HG02610 (cell line): ENCODE data around the gene UQCC5.
"Not testable (repeated sequence)": the region's sequence is repeated elsewhere in the genome, so short reads cannot be mapped to it uniquely, and the experiment has no call there.

Experiments
- ATAC-seq: cut with Tn5 transposase; IDR thresholded peaks from one replicate; pipeline ENCODE4 v1.9.1; 2021; ENCODE audit warnings: mild to moderate bottlenecking, moderate library complexity; ENCODE audit not compliant: unreplicated experiment

The UQCC5 gene

DNA sequence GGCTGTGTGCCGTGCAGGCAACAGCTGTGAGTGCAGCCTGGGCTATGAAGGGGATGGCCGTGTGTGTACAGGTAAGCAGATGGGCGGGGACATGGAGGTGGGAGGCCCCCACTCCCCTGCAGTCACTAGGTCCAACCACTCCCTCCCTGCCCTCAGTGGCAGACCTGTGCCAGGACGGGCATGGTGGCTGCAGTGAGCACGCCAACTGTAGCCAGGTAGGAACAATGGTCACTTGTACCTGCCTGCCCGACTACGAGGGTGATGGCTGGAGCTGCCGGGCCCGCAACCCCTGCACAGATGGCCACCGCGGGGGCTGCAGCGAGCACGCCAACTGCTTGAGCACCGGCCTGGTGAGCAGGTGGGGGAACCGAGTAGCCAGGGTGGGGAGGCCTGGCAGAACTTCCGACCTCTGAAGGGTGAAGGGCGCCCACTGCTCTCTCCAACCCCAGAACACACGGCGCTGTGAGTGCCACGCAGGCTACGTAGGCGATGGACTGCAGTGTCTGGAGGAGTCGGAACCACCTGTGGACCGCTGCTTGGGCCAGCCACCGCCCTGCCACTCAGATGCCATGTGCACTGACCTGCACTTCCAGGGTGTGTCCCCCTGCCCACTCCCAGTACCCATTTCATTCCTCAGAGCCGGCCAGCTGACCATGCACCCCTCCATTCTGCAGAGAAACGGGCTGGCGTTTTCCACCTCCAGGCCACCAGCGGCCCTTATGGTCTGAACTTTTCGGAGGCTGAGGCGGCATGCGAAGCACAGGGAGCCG is 14.3 kb upstream of the UQCC5 start:
- ATAC-seq: no peak

DNA sequence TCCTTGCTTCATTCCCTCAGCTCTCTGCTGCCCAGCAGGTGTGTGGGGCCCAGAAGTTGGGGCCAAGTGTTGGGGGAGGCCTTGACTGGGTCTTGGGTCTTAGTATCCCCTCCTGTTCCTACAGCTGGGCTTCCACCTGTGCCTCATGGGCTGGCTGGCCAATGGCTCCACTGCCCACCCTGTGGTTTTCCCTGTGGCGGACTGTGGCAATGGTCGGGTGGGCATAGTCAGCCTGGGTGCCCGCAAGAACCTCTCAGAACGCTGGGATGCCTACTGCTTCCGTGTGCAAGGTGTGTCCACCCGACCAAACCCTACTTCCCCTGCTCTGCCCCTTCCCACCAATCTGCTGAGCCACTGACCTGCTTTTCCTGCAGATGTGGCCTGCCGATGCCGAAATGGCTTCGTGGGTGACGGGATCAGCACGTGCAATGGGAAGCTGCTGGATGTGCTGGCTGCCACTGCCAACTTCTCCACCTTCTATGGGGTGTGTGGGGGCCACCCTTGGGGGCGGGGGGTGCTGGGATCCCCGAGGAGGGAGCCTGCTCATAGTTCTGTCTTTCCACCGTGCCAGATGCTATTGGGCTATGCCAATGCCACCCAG is 13.7 kb upstream of the UQCC5 start:
- ATAC-seq: no peak

DNA sequence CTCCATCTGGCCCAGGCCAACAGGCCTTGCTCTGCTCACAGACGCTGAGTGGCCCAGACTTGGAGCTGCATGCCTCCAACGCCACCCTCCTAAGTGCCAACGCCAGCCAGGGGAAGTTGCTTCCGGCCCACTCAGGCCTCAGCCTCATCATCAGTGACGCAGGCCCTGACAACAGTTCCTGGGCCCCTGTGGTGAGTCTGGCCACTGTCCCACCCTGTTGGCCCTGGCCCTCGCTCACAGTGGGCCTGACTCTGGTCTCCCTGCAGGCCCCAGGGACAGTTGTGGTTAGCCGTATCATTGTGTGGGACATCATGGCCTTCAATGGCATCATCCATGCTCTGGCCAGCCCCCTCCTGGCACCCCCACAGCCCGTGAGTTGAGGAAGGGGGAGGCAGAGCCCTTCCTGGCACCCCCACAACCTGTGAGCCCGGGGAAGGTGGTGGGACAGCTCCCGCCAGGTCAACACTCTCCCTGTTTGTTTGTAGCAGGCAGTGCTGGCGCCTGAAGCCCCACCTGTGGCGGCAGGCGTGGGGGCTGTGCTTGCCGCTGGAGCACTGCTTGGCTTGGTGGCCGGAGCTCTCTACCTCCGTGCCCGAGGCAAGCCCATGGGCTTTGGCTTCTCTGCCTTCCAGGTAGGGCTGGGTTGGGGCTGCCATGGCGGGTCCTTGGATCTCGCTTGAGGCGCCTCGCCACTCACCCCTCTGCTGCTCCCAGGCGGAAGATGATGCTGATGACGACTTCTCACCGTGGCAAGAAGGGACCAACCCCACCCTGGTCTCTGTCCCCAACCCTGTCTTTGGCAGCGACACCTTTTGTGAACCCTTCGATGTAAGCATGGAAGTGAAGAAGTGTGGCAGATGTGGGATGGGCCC is 12.8 kb upstream of the UQCC5 start:
- no peak for ATAC-seq

DNA sequence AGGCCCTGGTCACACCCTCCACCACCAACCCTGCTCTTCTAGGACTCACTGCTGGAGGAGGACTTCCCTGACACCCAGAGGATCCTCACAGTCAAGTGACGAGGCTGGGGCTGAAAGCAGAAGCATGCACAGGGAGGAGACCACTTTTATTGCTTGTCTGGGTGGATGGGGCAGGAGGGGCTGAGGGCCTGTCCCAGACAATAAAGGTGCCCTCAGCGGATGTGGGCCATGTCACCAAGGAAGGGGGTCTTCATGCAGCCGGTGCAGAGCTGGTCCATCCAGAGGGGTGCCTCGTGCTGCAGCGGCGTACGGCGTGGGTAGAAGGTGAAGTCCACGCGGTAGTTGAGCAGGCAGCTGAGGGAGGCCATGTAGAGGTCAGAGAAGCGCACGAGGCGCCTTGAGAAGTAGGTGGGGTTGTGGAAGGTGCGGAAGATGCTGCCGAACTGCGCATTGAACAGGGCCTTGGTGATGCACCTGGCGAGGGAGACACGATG is 12.1 kb upstream of the UQCC5 start:
- no peak for ATAC-seq

DNA sequence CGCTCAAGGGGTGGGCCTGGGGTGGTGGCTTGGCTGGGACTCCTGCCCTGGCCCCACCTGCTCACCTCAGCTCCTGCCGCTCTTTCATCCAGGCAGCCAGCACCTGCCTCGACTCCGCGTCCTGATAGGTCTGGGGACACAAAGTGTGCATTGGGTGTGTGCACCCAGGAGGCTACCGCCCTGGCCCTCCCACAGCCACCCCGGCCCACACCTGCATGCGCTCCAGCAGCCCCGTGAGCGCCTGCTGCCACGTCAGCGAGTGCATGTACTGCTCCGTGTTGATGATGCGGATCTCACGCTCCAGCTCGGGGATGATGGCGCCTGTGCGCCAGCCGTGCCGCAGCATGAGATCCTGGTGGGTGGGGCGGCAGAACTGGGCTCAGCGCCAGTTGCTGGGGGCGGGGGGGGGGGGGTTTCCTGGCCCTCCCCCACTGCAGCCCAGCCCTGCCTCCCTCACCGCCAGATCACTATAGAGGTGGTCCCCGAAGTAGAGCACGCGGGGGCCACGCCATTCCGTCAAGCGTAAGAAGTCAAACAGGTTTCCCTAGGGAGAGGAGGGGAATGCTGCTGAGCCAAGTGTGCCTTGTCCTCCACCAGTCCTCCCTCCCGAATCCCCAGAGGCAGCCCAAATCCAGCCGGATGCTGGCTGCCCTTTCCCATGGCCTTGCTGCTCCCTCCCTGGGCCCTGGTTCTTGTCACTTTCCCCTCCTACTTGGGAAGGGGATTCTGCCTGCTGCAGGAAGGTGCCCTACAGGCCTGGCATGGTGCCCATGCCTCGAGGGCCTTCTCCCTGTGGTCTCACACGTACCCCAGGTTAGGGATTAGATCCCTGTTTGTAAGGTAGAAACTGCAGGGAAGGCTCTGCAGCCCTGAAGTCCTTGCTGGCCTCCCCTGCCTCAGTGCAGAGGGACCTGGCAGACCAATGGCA is 11.4 kb upstream of the UQCC5 start:
- ATAC-seq: no peak

DNA sequence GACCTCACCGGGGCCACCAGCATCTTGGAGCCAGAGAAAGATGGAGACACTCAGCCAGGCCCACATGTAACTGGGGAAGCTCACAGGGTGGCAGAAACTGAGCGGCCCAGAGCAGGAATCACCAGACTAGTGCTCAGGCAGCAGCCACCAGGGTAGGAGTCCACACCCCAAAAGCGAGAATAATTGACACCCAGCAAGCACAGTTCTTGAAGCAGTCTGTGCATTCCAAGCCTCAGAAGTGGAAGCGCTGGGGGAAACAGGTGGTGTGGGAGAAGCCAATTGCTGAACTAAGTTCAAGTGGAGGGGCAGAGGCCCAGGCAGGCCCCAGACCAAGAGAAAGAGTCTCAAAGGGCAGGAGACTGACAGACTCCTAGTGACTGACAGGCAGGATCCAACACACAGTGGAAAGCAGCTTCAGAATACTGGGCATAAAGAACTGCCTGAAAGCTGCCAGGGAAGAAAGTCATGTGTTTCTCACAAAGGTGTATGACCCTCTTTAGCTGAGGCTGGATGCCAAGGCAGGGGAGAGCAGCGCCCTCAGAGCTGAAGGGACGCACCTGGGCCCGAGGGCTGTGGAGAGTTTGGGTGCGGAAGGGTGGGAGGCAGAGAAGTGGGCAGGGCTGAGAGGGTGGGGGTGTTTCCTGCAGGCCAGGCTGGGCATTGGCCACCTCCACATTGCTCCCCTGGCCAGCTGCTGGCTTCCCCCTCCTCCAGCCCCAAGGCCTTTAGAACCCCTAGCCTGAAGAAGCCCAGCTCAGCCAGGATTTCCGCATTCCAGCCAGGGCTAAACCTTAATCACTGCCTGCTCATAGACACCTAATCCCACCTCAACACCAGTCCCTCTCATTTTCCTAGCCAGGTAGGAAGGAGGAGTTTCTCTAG is 10.5 kb upstream of the UQCC5 start:
- no peak for ATAC-seq

DNA sequence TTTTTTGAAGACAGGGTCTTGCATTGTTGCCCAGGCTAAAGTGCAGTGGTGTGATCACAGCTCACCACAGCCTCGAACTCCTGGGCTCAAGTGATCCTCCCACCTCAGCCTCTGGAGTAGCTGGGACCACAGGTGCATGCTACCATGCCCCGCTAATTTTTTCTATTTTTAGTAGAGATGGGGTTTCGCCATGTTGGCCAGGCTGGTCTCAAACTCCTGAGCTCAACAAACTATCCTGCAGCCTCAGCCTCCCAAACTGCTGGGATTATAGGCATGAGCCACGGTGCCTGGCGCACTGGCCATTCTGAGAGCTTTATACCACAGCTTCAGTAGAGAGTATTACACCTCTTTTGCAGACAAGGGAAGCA is 9.8 kb upstream of the UQCC5 start:
- ATAC-seq: not testable (repeated sequence)

DNA sequence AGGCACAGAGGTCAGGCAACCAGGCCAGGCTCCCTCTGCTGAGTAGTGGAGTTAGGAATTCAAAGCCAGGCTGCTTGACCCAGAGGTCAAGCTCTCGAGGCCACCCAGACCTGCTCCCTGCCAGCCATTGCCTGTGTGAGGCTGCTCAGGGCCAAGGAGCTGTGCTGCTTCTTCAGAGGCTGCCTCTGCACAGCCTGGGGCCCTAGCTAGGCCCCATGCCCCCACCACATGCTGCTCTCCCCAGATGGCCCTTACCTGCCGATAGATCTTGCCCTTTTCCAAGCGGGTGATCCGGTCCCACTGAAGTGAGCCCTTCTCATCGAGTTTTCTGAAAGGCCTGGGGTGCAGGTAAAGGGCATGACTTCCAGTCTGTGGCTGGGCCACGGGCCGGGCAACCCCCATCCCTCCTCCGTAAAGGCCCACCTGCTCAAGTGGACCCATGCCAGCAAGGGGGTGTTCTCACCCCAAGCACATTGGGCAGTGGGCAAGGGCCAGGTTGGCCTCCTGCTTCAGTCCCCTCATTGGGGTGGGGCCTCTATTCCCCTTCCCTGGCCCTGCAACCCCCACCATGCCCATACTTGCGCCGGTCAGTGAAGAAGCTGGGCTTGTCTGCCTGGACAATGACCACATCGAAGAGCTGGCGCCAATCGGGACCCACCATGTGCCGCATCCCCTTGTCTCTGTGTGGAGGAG is 9.2 kb upstream of the UQCC5 start:
- no peak for ATAC-seq

DNA sequence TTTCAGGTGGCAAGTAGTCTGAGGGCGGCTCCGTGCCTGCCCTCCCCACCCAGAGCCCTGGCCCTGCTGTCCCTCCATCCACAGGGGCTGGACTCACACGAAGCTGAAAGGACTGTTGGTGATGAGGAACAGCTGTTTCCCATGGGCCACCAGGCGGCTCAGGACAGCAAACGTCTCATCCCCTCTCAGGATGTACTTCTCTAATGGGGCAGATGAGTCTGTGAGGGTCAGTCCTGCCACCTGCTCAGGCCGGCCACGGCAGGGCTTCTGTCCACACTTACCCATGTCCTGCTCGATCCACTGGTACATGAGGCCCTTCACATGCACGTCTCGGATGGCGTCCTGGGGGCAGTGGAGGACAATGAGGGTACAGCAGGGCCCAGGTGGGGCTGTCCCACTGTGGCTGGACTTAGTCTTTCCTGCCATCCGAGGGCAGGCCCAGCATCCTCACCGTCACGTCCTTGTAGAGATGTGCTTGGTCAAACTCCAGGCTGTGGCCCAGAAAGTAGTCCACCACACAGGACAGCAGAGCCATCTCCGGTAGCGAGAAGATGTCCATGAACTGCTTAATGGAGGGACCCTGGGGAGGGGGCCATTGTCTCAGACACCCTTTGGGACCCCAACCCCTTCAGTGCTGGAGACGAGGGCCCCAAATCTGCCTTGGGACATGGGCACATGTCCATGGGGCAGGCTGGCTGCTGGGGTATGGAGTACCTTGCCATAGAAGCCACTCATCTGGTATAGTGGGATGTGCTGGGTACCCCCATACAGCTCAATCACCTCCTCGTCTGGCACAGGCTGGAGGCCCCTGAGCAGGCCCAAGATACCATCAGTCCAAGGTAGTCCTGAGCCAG is 8.4 kb upstream of the UQCC5 start:
- ATAC-seq: no peak

DNA sequence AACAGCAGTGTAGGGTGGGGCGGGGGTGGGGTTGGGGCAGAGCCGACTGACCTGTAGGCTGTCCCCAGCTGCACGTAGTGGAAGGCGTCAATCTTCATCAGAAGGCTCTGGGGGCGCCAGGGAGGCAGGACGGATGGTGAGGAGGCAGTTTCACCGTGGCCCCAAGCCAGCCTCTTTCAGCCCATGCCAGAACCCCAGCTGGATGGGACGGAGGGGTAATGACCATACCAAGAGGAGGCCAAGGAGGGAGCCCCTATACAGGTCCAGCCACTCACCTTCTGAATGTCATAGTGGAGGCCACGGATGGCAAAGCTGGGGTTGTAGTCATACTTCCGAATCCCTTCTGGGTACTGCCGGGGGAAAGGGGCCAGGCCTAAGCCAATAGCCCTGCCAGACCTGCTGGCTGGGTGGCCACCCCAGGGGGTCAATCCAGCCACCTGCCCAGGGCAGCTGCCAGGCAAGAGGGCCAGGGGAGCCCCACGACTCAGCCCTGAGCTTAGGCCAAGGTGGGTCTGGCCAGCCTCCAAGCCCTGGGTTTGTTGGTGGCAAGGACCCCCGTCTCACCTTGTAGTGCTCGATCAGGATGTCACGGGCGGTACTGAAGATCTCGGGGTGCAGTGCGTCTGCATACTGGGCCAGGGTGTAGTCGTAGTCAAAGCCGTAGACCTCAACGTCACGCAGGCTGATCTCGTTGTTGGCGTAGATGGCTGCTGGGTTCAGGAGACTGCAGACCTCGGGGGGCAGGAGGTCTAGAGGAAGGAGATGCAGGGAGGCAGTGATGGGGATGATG is 7.6 kb upstream of the UQCC5 start:
- no peak for ATAC-seq

DNA sequence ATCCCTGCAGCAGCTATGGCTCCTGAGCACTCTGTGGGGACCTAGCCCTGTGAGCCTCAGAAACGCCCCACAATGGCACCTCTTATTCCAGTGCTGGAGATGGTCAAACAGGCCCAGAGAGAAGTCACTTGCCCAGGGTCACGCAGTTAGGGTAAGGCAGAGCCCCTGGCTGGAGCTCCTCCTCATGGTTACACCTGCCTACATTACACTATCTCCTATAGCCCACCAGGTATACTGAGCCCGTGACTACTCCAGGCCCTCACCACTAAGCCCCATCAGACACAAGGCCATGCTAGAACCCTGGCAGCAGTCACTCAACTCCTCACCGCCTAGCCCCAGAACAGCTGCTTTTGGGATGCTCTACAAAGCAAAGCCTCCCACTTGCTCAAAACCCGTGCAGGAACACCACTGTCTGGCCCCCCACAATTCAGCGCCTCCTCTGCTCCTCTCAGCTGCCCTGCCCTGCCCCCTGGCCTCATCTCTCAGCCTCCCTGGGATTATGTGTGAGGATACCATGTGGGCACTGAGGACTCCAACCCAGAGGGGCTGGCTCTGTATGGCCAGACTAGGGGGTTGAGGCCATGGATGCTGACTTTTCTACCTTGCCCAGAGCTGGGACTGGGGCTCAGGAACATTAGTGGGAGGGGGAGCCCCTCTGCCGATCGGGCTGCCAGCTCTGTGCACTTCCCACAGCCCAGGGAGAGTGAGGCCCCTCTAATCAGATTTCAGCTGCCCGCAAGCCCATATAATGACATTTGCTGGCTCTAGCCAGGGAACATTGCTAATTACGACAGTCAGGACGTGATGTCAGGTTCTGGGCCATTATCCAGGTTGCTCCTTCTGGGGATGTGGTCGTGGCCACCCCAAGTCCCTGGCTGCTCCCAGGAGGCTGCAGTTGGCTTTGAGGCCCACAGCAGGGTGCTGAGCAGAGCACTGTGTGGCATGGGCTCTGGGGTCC is 6.8 kb upstream of the UQCC5 start:
- ATAC-seq: no peak

DNA sequence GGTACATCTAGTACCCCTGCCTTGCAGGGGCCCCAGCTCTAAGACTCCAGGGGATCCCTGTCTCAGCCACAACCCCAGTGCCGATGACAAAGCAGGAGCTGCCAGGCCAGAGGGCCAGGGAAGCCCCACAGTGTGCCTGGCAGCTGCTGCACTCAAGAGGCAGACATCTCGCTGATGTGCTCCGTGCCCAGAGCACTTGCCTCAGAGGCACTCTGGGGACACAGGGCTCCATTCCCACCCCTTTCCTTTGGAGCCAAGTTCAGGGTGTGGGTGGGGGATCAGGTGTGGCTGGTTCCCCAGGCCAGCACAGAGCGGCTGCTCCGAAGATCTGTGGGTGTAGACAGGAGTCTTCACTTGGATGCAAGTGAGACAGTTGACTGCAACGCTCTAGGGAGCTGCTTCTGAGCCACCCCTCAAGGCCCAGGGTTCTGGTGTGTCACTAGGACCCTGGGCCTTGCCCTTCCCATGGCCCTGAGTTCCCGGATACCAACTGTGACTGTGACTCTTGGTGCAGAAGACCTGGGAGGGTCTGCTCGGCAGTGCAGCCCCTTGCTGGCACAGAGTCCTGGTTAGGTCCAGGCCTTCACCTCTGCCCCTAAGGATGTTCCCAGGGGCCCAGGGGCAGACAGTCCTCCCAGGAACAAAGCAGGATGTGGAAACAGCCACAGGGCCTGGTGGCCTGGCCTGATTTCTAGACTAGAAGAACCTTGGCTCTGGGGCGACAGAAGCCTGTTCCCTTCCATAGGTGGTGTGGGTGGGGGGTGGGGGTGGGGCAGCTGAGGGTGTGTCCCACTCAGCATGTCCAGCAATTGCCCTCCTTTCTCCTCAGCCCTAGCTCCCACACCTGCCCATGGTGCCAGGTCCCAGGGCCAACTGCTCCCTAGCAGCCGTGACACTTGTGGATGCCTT is 5.2 kb upstream of the UQCC5 start:
- no peak for ATAC-seq

DNA sequence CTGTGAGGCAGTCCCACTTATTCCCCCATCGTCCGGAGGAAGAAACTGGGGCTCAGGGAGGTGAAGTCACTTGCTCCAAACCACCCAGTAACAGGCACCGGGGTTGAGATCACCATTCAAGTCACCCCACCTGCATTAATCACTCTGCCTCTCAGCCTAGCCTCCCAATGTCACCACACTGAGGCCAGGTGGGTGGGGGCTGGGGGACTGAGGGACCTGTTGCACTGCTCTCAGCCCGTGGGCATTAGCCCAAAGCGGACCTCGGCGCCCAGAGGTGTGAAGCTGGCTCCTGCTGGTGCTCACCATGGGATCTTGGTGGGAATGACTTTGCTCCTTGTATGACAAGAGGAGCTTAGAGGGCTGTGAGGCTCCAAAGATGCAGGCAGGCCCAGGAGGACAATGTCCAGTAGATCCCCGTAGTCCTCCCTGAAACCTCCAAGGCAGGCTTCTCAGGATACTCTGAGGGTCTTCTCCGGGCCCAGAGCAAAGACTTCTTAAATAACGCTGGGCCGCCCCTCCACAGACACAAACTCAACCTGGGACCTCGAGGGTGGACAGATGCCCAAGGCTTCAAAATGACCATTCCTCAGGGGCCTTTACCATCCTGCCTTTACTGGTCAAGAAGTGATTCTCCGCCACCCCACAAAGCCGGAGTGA is 4.4 kb upstream of the UQCC5 start:
- no peak for ATAC-seq

DNA sequence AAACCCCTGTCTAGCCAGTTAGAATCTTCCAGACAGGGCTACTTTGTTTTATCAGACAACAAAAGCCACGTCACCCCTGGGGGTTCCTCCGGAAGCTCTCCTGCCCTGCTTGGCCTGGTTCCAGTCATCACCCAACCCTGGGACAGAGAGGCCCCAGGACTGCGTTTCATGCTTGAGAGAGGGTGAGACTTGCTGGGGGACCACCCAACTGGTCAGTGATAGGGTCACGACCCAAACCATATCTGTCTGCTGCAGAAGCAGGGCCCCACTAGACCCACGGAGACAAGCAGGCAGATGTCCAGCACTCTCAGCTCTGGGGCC is 3.9 kb upstream of the UQCC5 start:
- no peak for ATAC-seq
